Measurements from ENCODE around the gene GATA5.
"Not testable (repeated sequence)": the region's sequence is repeated elsewhere in the genome, so short reads cannot be mapped to it uniquely, and the experiment has no call there.

GATA5 gene

DNA sequence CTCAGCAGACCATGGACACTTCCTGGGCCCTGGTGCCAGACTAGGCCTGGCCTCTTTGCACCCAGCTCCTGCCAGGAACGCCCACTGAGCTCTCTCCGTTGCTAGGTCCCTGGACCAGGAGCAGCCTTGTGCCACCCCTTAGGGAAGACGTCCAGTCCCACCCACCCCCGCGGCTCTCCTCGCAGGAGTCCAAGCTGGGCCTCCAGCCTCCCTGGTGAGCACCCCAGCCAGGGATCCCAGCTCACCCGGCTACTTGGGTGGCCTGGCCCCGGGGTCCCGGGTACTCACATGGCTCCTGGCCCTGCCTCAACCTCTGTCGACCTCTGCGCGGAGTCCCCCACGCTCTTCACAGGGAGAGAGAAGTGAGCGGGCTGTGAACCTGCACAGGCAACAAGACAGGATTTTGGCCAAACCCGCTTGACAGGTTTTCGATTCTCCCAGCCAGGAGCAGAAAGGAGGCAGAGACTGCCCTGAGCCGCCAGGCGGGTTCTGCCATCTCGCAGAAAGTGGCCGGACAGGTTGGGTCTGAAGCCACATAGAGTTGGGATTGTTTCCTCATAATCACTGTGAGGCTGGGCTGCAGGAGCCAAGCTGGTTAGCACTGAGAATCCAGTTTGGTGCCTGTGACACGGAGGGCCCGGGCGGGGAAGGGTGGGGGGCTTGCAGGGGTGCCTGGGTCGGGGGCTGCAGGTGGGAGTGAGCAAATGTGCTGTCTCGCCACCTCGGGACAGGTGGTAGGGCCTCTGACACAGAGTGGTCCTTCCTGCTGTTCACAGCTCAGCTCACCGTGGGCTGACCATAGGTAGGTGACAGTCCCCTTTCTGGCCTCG, 48.4 kb downstream of the GATA5 start, which contains the start of gene RBBP8NL:
Gene RBBP8NL, minus strand, starts transcription at position 368 of the 830 bp plus-strand sequence. CDS start 7,892 bp downstream, outside the sequence.
- DNase-seq, result no peak

- DNase-seq, result no peak
These were observed 49.1 kb downstream of the GATA5 start for GRCh38 chr20:62426699-62427131.

- DNase-seq, result not testable (repeated sequence)
These were observed 49.8 kb downstream of the GATA5 start for GRCh38 chr20:62426059-62426348.

- DNase-seq, result no peak
These were observed 50.3 kb downstream of the GATA5 start for GRCh38 chr20:62425281-62426058.

- DNase-seq, result no peak
These were observed 51.3 kb downstream of the GATA5 start for GRCh38 chr20:62424249-62425107.

GRCh38 chr20:62423326-62423706, 52.5 kb downstream of the GATA5 start:
- DNase-seq, result no peak

DNA sequence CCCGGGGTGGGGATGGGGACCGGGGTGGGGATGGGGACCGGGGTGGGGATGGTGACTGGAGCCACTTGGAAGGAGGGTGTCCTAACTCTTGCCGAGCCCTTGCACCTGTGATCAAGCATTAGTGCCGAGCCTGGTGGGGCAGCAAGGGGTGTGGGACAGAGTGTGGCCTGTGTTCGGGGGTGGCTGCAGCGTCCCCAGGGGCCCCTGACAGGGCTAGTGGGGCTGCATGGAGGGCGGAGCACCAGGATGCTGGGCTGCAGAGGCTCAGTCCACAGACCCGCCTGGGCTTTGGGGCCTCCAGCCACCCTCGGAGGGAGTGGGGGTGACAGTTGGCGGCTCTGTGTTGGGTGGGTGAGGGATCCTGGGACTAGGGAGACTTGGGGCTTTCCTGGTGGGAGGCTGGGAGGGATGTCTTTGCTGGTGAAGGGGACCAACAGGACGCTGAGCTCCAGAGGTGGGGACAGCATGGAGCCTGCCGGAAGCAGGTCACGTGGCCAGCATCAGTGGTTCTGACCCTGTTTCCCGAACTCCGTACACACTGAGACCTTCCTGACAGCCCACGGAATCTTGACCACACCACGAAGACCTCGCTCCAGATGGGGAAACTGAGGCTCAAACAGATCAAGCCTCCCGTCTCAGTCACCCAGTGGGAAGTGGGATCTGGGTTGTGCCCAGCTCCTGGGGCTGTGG, 53.0 kb downstream of the GATA5 start:
- no peak for DNase-seq

- DNase-seq, result no peak
These were observed 54.1 kb downstream of the GATA5 start for GRCh38 chr20:62421716-62421990.

GRCh38 chr20:62420846-62421715, 54.7 kb downstream of the GATA5 start:
- DNase-seq, result no peak

GRCh38 chr20:62419759-62420158, 56.0 kb downstream of the GATA5 start:
- no peak for DNase-seq

GRCh38 chr20:62418709-62419487, 56.9 kb downstream of the GATA5 start:
- no peak for DNase-seq

DNA sequence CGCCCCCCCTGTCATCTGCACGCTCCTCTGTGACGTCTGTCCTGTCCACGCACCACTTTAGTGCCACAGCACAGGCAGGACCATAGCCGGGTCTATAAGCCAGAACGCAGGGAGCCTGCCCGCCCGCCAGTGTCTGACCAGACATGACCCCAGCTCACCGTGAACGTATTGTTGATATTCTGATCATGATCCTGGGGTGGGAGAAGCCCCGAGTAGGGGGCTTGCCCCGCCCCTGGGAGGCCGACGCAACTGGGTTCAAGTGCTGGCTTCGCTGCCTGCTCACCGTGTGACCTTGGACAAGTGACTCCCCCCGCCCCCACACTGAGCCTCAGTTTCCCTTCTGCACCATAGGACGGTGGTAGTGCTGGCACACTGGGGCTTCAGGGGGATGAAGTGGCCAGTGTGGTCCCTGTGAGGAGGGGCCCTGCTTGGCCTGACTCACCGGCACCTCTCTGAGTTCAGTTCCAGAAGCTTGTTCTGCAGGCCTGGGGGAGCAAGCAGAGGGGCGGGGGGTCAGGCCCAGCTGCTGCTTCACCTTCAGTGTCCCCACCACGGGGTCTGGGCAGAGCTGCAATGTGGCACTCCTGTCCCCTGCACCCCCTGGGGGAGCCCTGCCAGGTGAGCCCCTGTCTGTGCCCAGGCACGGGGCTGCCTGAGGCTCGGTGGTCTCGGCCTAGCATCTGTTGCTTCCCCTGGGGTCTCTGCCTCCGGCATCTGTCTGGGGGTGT, 57.6 kb downstream of the GATA5 start:
- no peak for DNase-seq

DNA sequence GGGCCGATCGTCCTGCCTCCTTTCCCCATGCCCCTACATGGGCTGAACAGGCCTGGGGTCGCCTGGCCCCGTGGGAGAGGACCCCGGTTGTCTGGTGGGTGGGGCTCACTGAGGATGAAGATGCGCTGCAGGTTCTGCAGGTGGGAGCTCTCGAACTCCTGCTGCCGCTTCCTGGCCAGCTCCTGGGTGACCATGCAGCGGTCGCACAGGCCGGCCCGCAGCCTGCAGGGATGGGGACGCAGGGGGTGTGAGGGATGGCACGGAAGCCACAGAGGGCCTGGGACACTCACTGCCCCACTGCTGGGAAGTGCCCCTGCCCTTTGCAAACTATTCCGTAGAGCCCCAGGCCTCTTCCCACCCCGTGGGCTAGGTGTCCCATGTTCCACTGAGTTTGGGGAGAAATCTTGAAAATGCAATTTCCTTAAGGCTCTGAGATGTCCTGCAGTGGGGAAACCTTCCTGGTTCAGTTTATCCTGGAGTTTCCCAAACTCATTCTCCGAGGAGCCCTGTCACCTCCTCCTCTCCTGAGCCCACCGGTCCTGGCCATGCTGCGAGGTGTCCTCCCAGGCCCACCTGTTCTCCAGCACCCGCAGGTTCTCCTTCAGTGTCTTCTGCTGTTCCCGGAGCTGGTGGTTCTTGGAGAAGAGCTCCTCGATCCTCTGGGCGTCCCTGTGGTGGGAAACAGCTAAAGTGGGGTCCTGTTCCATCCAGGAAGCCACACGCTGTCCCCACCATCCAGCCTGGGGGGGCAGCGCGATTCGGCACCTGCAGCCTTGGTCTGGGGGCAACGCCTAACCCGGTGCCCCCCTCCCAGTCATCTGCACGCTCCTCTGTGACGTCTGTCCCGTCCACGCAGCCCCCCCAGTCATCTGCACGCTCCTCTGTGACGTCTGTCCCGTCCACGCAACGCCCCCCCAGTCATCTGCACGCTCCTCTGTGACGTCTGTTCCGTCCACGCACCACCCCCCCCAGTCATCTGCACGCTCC, 58.9 kb downstream of the GATA5 start:
- no peak for DNase-seq

DNA sequence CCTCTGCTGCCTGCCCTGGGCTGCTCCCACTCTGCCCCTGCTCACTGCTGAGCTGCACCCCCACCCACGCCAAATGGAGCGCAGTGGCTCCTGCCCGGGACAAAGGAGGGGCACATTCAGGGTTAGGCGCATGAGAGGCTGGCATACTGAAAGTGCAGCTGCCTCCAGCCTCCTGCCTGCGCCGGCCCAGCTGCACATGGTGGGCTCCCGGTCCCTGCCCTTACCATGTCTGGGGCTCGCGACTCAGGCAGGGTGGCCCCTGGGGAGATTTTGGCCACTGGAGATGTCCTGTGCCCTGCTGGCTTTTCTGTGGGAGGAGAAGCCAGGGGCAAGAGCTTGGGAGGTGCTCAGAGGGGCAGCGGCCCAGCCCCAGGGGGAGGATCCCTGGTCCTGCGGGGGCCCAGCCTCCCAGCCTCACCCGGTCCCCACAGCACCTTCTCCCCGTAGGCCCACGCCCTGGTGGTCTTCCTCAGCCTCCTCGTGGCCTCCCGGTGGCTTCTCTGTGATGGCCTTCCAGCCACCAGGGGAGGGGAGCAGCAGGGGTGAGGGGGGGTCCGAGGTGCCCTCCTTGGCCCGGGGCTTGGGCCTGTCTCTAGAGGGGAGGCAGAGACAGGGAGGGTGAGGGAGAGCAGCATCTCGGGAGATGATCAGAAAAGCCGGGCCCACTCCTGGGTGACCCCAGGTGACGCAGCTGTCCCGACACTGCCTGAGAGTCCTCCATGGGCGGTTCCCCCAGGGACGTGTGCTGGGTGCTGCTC, 60.3 kb downstream of the GATA5 start:
- no peak for DNase-seq

GRCh38 chr20:62413896-62414481, 61.8 kb downstream of the GATA5 start:
- DNase-seq, result no peak

Measured in right forelimb (tissue), 1 donor.